GM19035 (cell line): Measurements from ENCODE around the gene SPIN1.

Experiments used
- ATAC-seq: cut with Tn5 transposase; IDR thresholded peaks from one replicate; pipeline ENCODE4 v1.9.1; 2021; ENCODE audit not compliant: unreplicated experiment

Gene SPIN1

GRCh38 chr9:88387552-88388202, 567 bp upstream of the SPIN1 start:
- ATAC-seq, result peak; percentile 2

- peak; percentile 35 for ATAC-seq
Observed at GRCh38 chr9:88388886-88389605, 802 bp downstream of the SPIN1 start.

- no peak for ATAC-seq
Observed at GRCh38 chr9:88390371-88390990, 2.2 kb downstream of the SPIN1 start.

GRCh38 chr9:88391236-88391635, 3.0 kb downstream of the SPIN1 start:
- no peak for ATAC-seq

GRCh38 chr9:88391921-88392320, 3.7 kb downstream of the SPIN1 start:
- no peak for ATAC-seq

- no peak for ATAC-seq
Observed at GRCh38 chr9:88392549-88392948, 4.3 kb downstream of the SPIN1 start.

- ATAC-seq, result no peak
Observed at GRCh38 chr9:88396836-88397577, 8.8 kb downstream of the SPIN1 start.

GRCh38 chr9:88398016-88398415, 9.8 kb downstream of the SPIN1 start:
- ATAC-seq, result no peak

- no peak for ATAC-seq
Observed at GRCh38 chr9:88399966-88400365, 11.7 kb downstream of the SPIN1 start.

- ATAC-seq, result no peak
Observed at GRCh38 chr9:88403340-88403739, 15.1 kb downstream of the SPIN1 start.

GRCh38 chr9:88406051-88406450, 17.8 kb downstream of the SPIN1 start:
- ATAC-seq, result no peak

- no peak for ATAC-seq
Observed at GRCh38 chr9:88411471-88411870, 23.2 kb downstream of the SPIN1 start.

GRCh38 chr9:88414298-88414697, 26.1 kb downstream of the SPIN1 start:
- no peak for ATAC-seq

- no peak for ATAC-seq
Observed at GRCh38 chr9:88418025-88418424, 29.8 kb downstream of the SPIN1 start.

GRCh38 chr9:88418715-88419540, 30.7 kb downstream of the SPIN1 start:
- ATAC-seq, result no peak

GRCh38 chr9:88420227-88420626, 32.0 kb downstream of the SPIN1 start:
- ATAC-seq, result no peak

- ATAC-seq, result no peak
Observed at GRCh38 chr9:88421348-88421747, 33.1 kb downstream of the SPIN1 start.

GRCh38 chr9:88425538-88425950, 37.3 kb downstream of the SPIN1 start:
- ATAC-seq, result no peak

- no peak for ATAC-seq
Observed at GRCh38 chr9:88426651-88427050, 38.4 kb downstream of the SPIN1 start.

- ATAC-seq, result no peak
Observed at GRCh38 chr9:88429595-88430430, 41.6 kb downstream of the SPIN1 start.
